ENCODE results near the gene NR1H2.

NR1H2 gene

DNA sequence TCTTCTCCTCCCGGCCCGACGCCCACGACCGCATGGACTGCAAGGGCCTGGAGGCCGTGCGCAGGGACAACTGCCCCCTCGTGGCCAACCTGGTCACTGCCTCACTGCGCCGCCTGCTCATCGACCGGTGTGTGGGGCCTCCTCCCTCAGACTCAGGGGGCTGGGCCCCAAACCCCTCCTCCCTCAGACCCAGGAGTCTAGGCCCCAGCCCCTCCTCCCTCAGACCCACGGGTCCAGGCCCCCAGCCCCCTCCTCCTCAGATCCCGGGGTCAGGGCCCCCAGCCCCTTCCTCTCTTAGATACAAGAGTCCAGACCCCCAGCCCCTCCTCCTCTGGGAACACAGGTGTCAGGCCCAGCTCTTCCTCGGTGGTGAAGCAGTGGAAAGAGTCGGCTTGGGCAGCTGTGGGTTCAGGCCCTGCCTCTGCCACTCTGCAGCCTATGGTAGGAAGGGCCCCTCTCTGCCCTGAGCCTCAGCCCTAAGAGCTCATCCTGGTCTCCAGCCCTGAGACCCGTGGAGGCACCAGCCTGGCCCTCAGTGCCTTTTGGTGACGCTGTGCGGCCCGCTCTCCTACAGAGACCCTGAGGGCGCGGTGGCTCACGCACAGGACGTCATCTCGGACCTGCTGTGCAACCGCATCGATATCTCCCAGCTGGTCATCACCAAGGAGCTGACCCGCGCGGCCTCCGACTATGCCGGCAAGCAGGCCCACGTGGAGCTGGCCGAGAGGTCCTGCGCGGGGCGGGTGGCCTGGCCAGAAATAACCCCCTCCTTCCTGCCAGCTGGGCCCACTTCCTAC, 38.8 kb downstream of the NR1H2 start:
- TF ChIP-seq, protein P1, sequence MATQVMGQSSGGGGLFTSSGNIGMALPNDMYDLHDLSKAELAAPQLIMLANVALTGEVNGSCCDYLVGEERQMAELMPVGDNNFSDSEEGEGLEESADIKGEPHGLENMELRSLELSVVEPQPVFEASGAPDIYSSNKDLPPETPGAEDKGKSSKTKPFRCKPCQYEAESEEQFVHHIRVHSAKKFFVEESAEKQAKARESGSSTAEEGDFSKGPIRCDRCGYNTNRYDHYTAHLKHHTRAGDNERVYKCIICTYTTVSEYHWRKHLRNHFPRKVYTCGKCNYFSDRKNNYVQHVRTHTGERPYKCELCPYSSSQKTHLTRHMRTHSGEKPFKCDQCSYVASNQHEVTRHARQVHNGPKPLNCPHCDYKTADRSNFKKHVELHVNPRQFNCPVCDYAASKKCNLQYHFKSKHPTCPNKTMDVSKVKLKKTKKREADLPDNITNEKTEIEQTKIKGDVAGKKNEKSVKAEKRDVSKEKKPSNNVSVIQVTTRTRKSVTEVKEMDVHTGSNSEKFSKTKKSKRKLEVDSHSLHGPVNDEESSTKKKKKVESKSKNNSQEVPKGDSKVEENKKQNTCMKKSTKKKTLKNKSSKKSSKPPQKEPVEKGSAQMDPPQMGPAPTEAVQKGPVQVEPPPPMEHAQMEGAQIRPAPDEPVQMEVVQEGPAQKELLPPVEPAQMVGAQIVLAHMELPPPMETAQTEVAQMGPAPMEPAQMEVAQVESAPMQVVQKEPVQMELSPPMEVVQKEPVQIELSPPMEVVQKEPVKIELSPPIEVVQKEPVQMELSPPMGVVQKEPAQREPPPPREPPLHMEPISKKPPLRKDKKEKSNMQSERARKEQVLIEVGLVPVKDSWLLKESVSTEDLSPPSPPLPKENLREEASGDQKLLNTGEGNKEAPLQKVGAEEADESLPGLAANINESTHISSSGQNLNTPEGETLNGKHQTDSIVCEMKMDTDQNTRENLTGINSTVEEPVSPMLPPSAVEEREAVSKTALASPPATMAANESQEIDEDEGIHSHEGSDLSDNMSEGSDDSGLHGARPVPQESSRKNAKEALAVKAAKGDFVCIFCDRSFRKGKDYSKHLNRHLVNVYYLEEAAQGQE (IDR thresholded peaks at IDR 0.05; ENCODE audit: insufficient read depth in 1 of 2, low read depth in 2 of 2, low read length in 2 of 2): no peak
- TF ChIP-seq FOXP2 (optimal IDR thresholded peaks at IDR 0.05; ENCODE audit: borderline replicate concordance, extremely low read depth, extremely low read length, insufficient read depth): peak; percentile 76

DNA sequence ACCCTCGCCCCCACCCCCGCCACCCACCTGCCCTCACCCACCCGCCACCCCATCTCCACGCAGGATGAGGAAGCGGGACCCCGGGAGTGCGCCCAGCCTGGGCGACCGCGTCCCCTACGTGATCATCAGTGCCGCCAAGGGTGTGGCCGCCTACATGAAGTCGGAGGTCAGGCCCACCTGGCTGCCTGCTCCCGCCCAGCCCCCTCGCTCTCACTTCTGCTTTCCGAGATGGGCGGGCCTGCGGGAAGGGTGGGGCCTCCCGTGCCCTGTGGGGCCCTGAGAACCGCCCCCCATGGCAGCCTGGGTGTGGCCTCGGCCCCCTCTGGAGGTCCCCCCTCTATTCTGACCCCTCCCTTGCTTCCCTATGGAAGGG, 39.4 kb downstream of the NR1H2 start:
- no peak for TF ChIP-seq POLR2AphosphoS5 (IDR thresholded peaks at IDR 0.05; ENCODE audit: low read depth, low read length)
- TF ChIP-seq FOXP2 (optimal IDR thresholded peaks at IDR 0.05; ENCODE audit: borderline replicate concordance, extremely low read depth, extremely low read length, insufficient read depth): no peak
- TF ChIP-seq SIN3A (IDR thresholded peaks at IDR 0.05; ENCODE audit: borderline replicate concordance, insufficient read depth, low read length): no peak

DNA sequence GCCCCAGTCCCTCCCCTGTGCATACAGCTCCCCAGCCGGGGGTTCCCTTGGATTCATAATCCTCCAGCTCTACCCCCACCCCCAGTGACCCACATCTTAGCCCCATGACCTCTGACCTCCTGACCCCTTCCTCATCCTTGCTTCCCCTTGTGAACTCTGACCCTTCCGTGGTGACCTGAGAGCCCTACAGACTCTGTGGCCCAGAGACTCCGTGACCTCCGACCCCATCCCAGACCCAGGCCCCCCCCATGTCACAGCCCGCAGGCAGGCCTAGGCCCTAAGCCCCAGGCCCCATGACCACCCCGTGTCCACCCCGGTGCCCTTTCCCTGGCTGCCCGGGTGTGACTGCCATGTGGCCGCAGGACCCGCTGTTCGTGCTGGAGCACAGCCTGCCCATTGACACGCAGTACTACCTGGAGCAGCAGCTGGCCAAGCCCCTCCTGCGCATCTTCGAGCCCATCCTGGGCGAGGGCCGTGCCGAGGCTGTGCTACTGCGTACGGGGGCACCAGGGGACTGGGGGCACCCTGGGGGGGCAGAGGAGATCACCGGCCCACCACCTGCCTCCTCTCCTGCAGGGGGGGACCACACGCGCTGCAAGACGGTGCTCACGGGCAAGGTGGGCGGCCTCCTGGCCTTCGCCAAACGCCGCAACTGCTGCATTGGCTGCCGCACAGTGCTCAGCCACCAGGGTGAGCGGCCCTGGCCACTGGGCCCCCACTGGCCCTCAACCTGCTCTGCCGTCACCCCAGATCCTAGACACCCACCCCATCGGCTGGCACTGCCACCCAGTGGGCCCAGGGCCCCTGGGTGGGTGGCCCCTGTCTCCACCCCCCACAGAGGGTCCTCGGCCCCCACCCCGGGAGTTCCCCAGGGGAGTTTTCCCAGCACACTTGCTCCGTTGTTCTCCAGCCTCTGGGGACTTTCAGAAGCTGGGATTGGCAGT, 40.0 kb downstream of the NR1H2 start:
- TF ChIP-seq TAF1 (IDR thresholded peaks at IDR 0.05; ENCODE audit: borderline replicate concordance, insufficient read depth, low read length) (no peak), FOXP2 (optimal IDR thresholded peaks at IDR 0.05; ENCODE audit: borderline replicate concordance, extremely low read depth, extremely low read length, insufficient read depth) (no peak), POLR2AphosphoS5 (IDR thresholded peaks at IDR 0.05; ENCODE audit: low read depth, low read length) (no peak), SIN3A (IDR thresholded peaks at IDR 0.05; ENCODE audit: borderline replicate concordance, insufficient read depth, low read length) (no peak)
- TF ChIP-seq, protein P1 (IDR thresholded peaks at IDR 0.05; ENCODE audit: insufficient read depth in 1 of 2, low read depth in 2 of 2, low read length in 2 of 2): no peak

DNA sequence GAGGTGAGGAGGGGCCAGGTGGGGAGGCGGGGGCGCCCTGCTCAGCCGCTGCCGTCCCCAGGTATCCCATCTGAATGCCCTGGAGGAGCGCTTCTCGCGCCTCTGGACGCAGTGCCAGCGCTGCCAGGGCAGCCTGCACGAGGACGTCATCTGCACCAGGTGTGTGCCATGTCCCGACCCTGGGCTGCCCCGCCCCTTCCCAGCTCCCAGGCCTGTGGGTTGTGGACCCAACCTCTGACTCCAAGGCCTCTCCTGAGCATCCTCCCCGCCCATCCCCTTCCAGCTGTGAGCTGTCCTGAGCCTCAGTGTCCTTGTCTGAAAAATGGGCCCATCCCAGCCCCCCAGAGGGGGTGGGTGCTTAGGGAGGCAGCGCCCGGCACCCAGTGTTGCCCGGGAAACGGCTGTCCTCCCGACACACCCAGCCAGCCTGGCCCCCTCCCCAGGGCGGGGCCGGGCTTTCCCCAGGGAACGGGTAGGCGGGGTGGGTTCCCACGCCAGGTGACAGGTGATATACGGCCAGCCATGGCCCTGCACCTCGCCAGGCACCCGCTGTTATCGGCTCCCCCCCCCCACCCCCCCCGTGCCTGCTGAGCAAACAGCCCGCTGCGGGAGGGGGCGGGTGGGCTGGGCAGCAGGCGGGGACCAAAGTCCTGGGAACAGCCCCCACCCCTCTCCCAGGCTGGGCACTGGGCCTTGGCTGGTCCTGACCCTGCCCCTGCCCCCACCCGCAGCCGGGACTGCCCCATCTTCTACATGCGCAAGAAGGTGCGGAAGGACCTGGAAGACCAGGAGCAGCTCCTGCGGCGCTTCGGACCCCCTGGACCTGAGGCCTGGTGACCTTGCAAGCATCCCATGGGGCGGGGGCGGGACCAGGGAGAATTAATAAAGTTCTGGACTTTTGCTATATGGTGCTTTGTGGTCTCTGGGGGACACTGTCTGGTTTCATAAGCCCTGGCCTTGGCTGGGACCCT, 41.1 kb downstream of the NR1H2 start:
- TF ChIP-seq TAF1 (IDR thresholded peaks at IDR 0.05; ENCODE audit: borderline replicate concordance, insufficient read depth, low read length) (no peak), POLR2AphosphoS5 (IDR thresholded peaks at IDR 0.05; ENCODE audit: low read depth, low read length) (no peak), FOXP2 (optimal IDR thresholded peaks at IDR 0.05; ENCODE audit: borderline replicate concordance, extremely low read depth, extremely low read length, insufficient read depth) (no peak), SIN3A (IDR thresholded peaks at IDR 0.05; ENCODE audit: borderline replicate concordance, insufficient read depth, low read length) (no peak)
- TF ChIP-seq, protein P1 (IDR thresholded peaks at IDR 0.05; ENCODE audit: insufficient read depth in 1 of 2, low read depth in 2 of 2, low read length in 2 of 2): no peak

Measured in PFSK-1 (cell line).